22Rv1 (cell line): ENCODE measurements around the gene PRX.

Experiments
- CTCF ChIP-seq: fragments of 450-650 bp; IDR thresholded peaks from 2 replicates; pipeline ENCODE4 v1.5.1; 2017; ENCODE audit warnings: mild to moderate bottlenecking
- ZFX ChIP-seq: fragments of 450-650 bp; IDR thresholded peaks from 2 replicates; pipeline ENCODE4 v1.6.1; 2017; ENCODE audit warnings: antibody characterized with exemption, borderline replicate concordance

GRCh38 chr19:40377876-40378385, 35.2 kb downstream of the PRX start:
- TF ChIP-seq CTCF (no peak), ZFX (no peak)
